Limb (tissue), 2 donors: ENCODE measurements around the gene TREML2.

Experiments
- DNase-seq, 2 donors: peaks; one replicate each; pipeline ENCODE4 v3.0.0-alpha.2; 2016; ENCODE audit errors: extremely low spot score in 2 of 2

TREML2 gene

DNA sequence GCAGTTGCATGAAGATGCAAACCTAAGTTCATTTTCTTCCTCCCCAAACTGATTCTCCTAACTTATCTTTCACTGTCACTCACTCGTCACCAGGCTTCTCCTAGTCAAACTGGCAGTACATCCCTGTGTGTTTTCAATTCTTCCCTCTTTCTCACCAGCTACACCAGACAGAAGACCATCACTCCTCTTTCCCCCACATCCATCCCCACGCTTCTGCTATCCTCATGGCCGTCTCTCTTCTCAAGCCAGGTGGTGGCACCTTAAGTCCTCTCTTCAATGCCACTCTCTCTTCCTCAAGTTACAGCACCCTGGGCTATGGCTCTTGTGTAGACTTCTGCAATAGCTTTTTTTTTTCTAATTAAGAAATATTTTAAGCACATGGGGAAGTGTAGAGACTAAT is 23.7 kb downstream of the TREML2 start:
- no peak for DNase-seq

DNA sequence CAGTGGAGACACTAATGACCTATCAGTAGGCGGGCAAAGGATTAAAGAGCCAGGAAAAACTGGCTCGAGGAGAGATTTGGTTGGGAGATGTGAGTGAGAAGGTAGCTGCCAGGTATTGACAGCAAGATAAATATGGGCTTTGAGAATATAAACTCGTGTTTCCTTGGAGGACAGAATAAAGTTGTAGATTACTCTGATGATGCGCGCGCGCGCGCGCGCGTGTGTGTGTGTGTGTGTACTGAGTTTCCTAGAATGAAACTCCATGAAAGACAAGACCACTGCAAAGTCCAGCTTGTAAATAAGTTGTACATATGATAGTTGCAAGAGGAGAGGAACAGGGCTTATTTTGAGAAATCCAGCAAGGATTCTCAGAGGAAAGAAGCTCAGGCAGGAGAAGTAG is 24.8 kb downstream of the TREML2 start:
- no peak for DNase-seq

DNA sequence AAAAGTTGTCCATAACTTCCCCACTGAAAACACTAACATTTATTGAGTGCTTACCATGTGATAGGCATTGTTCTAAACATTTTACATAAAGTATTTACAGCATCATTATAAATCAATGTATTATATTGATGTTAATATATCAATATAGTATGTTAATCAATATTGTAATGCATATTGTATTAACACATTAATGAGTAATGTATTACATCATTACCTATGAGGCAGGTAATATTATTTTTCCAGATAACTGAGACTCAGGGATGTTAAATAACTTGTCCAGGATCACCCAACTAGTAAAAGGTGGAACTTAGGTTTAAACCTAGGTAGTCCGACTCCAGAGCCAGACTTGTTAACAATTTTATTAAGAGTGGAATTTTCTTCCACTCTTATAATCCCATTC is 25.9 kb downstream of the TREML2 start:
- no peak for DNase-seq

DNA sequence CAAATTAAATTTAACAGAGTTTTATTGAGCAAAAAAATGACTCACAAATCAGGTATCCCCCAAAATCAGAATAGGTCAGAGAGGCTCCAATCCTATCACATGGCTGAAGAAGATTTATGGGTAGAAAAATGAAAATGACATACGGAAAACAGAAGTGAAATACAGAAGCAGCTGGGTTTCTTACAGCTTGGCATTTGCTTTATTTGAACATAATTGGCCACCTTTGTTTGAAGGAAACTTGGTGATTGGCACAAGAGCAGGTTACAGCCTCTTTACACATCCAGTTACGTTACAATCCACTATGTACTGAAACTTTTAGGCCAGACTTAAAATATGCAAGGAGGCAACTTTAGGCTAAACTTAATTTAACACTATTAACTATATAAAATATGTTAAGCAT is 26.3 kb downstream of the TREML2 start:
- DNase-seq: no peak

DNA sequence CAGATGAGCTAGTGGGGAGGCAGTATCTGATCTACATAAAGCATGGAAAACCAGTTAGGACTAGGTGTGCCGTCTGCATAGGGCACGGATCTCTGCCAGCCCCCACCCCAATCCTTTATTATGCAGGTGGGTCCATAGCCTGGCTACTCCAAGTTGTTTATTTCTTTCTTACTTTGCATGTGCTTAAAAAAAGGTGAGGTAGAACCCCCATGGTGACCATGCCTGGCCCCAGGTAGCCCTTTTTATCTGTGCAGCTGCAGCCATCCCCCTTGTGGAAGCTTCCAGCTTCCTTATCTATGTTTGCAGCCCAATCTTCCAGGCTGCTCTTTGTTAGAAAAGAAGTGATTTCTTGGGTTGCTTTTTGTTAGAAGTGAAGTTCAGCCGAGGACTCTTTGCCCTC is 29.0 kb downstream of the TREML2 start:
- DNase-seq: no peak

DNA sequence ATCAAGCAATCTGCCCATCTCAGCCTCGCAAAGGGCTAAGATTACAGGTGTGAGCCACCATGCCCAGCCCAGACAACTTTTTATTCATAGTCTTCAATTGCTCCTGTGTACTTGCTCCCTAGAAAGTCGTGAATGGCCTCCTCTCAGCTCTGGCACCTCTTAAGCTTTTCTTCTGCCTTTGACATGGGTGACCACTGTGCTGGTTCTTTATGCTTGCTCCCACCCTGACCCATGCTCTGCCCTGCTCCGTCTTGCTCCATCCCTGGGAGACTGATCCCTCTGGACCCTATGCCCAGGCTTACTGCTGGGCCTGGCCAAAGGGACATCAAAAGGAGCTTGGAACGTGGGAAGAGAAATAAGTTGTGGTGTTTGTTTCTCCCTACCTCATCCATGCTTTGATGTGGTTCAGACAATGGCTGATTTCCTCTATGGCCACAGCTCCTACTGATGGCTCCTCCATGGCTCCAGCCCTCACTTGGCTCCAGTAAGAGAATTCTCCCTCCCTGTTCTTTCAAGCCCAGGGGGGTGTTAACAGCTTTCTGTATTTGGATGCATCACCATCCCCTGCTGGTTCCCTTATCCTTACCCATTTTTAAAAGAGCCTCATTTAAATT is 30.3 kb downstream of the TREML2 start:
- no peak for DNase-seq

DNA sequence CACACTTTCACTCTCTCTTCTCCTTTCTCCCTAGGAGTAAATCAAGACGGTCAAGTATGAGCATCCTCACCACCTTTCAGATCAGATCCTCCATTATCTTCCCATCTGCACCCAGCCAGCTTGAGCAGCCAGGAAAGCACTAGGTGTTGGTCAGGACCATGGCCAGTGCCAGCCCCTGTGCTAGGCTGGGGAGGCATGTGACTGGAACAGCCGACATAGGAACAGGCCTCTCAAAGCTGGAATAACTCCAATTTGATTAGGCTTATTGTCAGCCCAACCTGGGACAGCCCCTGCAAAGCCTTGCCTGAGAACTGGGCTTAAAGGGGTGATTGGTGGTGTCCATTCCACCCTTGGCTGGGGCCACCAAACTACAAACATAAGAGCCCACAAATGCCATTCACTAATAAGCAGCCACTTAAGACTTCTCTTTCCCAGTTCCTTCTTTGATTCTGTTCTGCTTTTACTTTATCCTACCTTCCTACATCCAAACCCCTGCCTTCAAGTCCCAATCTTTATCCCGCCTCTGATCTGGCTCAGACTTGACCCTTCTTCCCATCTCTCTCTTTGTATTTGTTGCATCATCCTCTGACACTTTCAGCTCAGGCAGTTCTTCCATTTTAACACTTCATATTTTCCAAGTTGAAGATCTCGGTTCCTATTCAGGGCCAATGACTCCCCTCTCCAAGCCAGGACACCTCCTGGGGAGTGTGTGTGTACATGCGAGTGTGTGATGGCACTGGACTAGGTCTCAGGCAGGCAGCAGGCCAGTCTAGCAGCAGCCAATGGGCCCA is 33.6 kb downstream of the TREML2 start:
- peak; percentile 17 to 59 for DNase-seq

DNA sequence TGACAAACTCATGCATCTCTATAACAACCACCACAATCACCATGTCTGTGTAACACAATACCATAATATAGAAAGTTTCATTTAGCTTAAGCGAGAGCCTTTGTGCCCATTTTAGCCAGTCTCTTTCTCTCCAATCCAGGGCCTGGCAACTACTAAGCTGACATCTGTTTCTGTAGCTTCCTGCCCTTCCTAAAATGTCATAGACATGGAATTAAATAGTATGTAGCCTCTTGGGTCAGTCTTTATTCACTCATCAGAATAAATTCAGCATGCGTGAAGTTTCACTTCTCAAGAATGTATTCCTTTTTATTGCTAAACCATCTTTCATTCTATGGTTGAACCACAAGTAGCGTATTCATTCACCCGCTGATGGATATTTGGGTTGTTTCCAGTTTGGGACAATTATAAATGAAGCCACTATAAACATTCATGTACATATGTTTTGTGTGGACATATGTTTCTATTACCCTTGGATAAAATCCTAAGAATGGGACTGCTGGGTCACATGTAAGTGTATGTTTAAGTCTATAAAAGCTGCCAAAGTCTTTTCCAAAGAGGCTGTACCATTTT is 36.3 kb downstream of the TREML2 start:
- no peak for DNase-seq

DNA sequence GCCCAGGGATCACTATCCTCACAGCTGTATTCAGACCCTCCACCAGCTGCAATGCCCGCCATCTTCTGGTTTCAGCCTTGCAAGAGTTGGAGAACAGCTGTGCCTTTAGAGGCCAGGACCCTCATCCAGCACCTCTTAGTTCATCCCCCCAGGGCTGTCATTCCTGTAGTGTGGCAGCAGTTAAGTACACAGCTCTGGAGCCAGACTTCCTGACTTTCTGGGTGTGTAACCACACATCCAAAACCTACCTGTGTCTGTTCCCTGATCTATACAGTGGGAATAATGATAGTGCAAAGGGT is 37.6 kb downstream of the TREML2 start:
- no peak for DNase-seq

DNA sequence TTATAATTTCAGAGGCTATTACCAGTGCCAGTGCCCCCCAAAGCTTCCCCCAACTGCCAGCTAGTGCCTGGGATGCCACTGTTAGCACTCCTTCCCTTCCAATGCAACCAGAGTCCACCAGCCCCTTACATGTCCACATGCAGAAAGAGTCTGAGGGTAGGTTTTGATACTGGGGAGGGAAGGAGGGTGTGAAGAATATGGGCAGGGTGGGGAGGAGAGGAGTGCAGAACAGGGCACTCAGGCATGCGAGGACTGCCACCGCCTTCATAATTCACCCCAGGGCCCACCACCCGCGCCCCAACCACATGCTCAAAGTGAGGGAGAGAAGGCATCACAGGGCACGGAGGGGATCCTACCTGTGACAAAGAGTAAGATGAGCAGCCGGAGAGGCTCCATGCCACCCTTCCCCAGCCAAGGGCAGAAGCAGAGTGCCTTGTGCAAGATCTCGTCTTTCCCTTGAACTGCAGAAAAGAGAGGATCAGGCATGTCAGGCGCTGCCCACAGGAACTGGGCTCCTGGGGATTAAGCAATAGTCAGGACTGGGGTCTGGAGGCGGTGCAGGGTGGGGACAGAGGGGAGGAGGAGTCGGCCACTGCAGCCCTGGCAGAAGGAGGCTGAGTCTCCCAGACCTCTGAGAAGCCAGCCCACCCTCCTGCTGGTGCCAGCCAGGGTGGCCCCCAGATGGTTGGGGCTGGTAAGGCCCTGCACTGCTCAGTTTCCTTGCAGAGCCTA is 38.1 kb downstream of the TREML2 start, which contains the start of gene TREM2:
Gene TREM2, minus strand, starts transcription at position 430 of the 732 bp plus-strand sequence. Its CDS starts 34 bp downstream, at position 396.
- DNase-seq: no peak

DNA sequence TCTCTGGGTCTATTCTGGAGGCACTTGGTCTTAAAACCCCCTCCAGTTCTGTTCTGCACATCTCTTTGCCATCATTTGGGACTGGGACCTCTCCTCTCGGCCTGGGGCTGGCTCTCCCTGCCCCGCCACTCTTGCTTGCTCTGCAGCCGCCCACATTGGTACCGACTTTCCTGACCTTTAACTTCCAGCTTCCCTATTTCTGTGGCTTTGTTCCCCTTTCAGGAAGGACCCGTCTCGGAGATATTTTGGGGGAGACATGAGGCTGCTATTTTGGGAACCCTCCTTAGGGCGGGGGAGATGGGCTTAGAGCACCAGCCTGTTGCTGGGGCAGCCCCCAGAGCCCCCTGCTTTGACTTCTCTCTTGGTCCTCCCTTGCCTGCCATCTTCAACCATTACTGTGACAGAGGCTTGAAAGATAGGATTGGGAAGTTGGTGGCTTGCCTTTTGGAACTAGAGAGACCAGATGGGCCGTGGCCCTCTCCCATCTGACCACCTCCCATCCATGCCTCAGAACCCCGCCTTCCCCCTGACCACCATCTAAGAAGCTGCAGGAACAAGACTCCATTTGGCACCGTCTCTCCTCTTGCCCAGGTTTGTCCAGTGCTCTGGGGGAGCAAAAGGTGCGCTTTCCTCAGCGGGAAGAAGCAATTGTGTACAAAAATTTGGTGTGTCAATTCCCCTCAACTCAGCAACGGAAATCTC is 38.9 kb downstream of the TREML2 start:
- no peak for DNase-seq

DNA sequence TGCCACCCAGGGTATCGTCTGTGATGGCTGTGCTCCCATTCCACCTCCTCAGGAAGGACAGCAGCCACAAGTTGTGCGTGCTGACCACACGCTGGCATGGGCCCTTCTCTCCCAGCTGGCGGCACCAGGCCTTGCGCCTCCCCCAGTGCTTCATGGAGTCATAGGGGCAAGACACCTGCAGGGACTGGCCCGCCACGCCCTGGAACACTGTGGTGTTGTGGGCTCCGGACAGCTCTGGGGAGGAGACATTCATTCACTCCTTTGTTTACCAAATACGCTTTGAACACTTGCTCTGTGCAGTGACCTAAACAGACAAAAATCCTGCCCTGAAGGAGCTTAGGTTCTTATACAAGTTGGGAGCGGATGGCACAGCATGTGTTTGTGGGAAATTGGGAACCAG is 39.6 kb downstream of the TREML2 start:
- DNase-seq: no peak

DNA sequence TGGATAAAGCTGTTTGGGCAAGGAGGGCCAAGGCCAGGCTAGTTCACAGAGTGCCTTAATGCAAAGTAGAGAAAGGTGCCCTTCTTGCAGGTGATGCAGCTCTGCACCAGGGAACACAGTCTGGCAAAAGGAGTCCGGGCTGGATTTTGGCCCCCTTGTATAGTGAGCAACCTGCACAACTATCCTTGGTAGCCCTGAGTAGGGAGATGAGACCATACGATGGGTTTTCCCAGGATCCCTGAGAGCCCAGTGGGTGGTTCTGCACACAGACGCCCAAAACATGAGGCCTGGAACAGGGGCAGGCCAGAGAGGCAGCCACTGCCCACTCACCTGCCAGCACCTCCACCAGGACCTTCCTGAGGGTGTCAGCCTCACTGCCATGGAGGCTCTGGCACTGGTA is 40.0 kb downstream of the TREML2 start:
- DNase-seq: no peak

DNA sequence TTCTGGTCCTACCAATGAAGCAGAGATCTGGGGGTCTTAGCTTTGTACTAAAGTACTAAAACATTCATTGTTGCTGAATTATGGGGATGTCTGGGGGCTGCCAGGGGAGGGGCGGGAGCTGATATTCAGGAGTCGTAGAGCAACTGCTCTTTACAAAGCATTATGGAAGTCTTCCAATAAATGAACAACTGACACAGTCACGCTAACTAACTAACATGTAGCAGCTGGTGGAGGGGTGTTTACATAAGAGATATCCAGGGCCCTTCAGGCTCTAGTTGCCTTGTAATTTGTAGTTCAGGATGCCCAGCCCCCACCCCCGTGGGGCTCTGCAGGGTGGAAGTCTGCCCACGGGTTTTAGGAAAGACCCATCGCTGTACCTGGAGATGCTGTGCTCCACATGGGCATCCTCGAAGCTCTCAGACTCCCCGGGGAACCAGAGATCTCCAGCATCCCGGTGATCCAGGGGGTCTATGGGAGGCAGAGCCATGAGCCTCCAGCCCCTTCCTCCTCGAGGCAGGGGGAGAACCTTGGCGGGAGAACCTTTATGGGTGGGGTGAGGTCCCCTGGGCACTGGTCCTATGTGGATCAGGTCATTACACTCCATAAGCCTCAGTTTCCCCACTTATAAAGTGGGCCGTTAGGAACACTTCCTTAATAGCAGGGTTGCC is 41.4 kb downstream of the TREML2 start:
- peak in 1 of 2 donors; percentile 51 for DNase-seq

DNA sequence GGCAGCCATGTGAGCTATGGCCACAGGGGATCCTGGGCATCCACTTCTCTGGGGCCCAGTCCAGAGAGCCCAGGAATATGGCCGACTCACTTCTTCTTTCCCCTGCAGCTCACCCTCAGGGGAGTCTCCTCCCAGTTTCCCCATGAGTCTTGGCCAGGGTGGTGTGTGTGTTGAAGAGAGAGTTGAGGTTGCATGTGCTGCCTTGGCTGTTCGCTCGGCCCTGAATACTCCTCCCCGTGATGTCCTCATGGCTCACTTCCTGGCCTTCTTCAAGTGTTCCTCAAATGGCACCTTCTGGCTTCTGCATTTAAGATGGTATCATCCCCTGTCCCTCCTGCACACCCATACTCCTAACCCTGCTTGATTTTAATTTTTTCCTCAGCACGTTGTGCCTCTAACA is 43.6 kb downstream of the TREML2 start:
- no peak for DNase-seq

DNA sequence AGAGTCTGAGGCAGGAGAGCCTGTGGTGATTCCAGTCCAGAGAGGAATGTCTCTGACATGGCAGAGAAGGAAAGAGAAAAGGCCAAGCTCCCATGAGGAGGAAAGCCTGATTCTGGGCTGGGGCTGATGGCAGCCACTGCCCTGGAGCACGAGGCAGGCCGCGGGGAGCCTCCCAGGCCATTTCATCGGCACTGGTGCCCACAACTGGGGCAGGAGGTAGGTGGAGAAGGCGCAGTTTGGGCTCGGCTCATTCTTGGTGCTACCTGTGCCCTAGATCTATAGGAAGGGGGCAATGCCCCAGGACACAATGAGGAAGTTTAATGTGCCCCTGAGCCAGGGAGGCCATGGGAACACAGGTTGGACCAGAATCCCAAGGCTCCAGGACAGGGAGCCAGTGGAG is 44.2 kb downstream of the TREML2 start:
- DNase-seq: no peak

DNA sequence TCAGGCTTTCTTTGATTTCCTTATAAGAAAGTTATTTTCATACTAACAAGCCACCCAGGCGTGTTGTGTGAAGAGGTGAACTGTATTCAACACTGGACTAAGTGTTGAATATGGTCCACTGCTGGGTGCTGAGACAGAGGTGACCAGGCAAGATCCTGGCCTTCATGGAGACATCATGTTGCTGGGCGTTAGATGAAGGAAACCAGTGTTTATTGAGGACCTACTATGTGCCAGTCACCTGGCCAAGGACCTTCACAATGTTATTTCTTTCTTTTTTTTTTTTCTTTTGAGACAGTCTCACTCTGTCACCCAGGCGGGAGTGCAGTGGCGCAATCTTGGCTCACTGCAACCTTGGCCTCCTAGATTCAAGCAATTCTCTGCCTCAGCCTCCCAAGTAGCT is 44.9 kb downstream of the TREML2 start:
- DNase-seq: no peak

DNA sequence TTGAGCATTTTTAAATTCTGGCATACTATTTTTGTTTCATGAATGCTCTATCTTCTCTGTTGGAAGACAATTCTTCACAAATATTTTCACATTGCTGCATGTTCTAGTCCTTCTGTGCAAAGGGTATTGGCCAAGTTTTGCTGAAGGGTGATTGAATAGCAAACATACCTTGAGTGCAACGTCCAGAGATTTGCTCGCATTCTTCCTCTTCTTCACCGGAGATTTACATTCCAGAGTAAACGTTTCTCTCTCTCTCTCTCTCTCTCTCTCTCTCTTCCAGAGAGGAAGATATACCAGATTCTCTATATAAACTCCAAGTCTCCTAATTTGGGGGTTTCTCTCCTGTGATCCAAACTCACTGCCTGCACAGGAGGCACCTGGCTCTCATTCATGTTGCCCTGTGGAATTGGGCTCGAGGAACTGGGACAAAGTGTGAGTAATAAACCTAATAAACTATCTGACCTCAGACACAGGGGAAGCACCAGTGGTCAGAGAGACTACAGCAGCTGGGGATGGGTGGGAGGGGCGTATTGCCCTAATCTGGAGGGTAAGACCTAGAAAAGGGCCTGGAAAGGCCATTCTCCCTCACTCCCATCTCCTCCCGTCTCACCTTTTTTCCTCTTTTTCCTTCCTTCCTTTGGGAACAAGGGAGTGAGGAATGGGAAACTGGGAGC is 45.7 kb downstream of the TREML2 start:
- DNase-seq: no peak

DNA sequence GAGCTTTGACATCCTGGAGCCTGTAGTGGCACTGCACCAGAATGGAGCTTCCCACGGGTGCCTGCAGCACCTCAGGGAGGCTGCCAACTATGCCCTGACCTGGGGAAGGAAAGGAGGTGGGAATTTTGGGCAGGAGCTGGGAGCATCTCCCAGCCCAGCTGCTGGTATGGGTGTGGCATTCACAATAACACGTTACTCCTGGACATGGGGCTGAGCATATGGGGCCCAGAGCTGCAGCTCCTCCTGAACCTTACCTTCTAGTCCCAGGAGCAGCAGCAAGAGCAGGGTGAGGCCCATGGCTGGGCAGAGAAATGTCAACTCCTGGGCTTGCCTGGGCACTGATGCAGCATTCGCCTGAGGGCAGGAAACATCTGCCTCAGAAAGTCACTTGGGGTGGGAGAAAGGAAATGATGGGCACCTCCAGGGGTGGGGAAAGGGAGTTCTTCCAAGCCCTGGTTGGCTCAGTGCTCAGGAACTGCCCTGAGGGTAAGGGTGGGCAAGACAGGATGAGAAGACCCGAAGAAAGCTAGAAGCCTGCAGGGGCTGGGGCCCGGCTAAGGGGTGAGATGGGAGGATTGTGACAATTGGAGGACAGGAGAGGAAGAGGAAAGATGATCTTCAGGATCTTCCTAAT is 46.8 kb downstream of the TREML2 start, which contains the start of gene TREML1:
Gene TREML1, minus strand, starts transcription at position 356 of the 634 bp plus-strand sequence. Its CDS starts 59 bp downstream, at position 297.
- DNase-seq: no peak

DNA sequence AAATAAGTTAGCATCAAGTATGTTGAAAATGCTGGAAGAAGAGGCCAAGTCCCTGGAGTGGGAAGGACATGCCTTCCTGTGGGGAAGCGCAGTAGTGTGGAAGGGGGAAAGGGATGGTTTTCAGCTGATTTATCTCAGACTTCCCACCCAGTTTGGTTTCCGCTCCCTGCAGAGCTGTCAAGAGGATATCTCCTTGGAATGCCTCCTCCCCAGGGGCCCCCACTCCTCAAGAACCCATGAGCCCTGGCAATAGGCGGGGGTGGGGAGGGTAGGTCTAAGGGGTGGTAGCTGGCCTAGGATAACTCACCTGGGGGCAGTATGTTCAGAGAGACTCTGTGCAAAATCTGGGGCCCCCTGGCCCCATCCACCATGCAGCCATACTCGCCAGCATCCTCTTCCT is 47.5 kb downstream of the TREML2 start:
- DNase-seq: no peak
